CD4-positive, alpha-beta T cell treated with Interferon gamma for 1 hour (primary cell): Measurements from ENCODE around the gene PEX16.
A peak's percentile ranks its signal among the peaks of the same experiment; 100 is the strongest.
"Not testable (repeated sequence)": the region's sequence is repeated elsewhere in the genome, so short reads cannot be mapped to it uniquely, and the experiment has no call there.

Source experiments
- DNase-seq: peaks from one replicate; pipeline ENCODE4 v3.0.0-alpha.2; 2020

The PEX16 gene

GRCh38 chr11:45917286-45917622, 423 bp downstream of the PEX16 start:
- peak; percentile 31 for DNase-seq

DNA sequence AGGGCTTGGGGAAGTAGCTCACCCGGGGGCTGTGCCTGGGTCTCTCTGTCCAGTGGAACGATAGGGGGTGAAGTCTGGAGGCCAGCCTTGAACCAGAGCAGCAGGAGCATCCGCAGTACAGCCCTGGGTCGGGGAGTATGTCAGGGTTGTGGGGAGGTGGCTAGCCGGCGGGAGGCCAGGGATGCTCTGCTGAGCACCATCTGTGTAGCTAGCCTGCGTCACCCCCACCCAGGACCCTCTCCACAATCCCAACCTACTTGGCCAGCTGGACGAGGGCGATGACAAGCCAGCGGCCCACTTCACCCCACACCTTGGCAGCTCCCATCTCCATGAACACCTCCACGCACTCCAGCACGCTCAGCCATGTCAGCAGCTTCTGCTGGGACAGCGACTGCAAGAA, 2.2 kb downstream of the PEX16 start:
- no peak for DNase-seq

- DNase-seq: no peak
These were observed 3.6 kb downstream of the PEX16 start for GRCh38 chr11:45913942-45914635.

GRCh38 chr11:45913514-45913913, 4.2 kb downstream of the PEX16 start:
- DNase-seq: no peak

DNA sequence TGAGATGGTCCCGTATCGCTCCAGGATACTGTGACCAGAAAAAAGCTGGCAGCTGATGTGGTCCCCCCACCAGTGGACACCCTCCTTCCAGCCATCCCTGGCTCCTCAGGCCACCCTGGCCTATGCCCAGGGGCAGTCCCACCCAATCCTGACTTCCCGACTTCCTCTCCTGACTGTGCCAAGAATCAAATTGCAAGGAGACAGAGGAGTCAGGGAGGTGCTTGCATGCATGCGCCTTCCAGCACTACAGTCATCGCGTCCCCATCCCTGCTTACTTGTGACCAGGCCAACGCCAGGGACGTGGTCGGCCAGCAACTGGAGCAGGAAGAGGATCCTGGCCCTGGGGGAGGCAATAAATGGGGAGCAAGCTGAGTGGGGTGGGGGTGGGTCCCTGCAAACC, 7.1 kb downstream of the PEX16 start:
- no peak for DNase-seq

DNA sequence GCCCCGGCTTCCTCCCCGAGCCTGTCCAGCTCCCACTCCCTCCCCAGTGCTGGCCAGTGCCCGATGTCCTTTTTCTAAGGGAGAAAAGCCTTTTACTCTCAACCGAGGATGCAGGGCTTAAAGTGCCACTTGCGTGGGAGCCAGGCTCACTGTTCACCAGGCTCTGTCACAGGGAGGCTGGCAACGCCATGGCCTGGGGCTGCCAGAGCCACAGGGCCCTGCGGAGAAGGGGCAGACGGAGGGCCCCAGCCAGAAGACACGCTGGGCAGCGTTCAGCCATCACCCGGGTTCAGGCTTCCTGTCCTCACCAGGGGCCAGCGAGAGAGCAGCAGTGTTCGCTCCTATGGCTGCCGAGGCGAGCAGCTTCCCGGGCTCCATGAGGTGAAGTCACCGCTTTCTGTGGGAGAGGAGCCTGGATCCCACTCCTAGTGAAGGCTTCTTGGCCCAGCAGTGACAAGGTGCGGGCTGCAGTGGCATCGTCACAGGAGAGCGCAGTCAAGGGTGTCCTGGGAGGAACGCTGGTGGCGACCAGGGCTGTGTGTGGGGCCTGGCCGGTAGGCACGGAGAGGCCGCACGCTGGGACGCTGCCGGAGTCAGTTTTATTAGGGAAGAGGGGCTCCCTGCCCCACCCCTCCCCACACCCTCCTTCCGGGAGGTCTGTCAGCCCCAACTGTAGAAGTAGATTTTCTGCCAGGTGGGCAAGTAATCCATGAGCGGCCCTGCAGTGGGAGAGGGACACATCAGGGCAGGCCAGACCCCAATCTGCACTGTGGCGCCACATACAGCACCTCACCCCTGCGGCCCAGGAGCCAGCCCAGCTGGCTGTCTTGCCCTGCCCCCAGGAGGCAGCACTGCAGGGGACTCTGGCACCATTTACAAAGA, 7.8 kb downstream of the PEX16 start:
- no peak for DNase-seq

GRCh38 chr11:45907911-45908370, 9.7 kb downstream of the PEX16 start:
- DNase-seq: no peak

- DNase-seq: no peak
These were observed 10.6 kb downstream of the PEX16 start, which contains the start of gene FREY1 for GRCh38 chr11:45906965-45907611. Gene FREY1, minus strand, starts transcription at chr11:45907271. Its CDS starts 26 bp downstream, at chr11:45907245.

GRCh38 chr11:45906096-45906682, 11.5 kb downstream of the PEX16 start:
- peak; percentile 32 for DNase-seq

DNA sequence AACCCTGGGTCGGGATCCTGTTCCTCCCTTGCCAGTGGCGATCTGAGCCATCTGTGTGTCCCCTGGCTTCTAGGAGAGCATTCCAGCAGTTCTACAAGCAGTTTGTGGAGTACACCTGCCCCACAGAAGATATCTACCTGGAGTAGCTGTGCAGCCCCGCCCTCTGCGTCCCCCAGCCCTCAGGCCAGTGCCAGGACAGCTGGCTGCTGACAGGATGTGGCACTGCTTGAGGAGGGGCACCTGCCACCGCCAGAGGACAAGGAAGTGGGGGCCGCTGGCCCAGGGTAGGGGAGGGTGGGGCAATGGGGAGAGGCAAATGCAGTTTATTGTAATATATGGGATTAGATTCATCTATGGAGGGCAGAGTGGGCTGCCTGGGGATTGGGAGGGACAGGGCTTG, 12.1 kb downstream of the PEX16 start:
- DNase-seq: not testable (repeated sequence)

DNA sequence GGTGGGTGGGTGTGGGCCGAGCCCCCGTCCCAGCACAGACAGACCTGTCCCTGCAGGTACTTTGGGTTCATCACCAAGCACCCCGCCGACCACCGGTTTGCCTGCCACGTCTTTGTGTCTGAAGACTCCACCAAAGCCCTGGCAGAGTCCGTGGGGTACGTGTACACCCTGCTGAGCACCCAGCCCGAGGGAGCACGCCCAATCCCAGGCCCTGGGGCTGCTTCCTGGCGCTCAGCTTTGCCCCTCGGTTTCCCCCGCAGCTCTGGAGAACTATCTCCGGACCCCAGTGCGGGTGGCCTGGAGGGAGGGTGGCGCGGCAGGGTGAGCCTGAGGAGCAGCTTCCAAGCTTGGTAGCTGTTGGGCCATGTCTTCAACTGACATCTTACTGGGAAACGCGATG, 12.6 kb downstream of the PEX16 start:
- DNase-seq: no peak

GRCh38 chr11:45904309-45904915, 13.3 kb downstream of the PEX16 start:
- no peak for DNase-seq

DNA sequence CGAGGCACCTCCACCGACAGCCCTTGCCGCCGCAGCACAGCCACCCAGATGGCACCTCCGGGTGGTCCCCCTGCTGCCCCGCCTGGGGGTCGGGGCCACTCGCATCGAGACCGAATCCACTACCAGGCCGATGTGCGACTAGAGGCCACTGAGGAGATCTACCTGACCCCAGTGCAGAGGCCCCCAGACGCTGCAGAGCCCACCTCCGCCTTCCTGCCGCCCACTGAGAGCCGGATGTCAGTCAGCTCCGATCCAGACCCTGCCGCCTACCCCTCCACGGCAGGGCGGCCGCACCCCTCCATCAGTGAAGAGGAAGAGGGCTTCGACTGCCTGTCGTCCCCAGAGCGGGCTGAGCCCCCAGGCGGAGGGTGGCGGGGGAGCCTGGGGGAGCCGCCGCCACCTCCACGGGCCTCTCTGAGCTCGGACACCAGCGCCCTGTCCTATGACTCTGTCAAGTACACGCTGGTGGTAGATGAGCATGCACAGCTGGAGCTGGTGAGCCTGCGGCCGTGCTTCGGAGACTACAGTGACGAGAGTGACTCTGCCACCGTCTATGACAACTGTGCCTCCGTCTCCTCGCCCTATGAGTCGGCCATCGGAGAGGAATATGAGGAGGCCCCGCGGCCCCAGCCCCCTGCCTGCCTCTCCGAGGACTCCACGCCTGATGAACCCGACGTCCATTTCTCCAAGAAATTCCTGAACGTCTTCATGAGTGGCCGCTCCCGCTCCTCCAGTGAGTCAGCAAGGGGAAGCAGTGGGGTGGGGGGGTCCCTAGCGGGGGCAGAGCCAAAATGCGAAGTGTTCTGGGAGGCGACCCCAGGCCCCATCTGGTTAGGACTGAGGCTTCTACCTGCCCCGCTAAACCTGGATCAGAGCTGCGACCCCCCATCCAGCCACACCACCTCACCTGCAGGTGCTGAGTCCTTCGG, 15.0 kb downstream of the PEX16 start:
- no peak for DNase-seq

- DNase-seq: no peak
These were observed 16.1 kb downstream of the PEX16 start for GRCh38 chr11:45901626-45902025.

- no peak for DNase-seq
These were observed 16.6 kb downstream of the PEX16 start for GRCh38 chr11:45900916-45901617.

DNA sequence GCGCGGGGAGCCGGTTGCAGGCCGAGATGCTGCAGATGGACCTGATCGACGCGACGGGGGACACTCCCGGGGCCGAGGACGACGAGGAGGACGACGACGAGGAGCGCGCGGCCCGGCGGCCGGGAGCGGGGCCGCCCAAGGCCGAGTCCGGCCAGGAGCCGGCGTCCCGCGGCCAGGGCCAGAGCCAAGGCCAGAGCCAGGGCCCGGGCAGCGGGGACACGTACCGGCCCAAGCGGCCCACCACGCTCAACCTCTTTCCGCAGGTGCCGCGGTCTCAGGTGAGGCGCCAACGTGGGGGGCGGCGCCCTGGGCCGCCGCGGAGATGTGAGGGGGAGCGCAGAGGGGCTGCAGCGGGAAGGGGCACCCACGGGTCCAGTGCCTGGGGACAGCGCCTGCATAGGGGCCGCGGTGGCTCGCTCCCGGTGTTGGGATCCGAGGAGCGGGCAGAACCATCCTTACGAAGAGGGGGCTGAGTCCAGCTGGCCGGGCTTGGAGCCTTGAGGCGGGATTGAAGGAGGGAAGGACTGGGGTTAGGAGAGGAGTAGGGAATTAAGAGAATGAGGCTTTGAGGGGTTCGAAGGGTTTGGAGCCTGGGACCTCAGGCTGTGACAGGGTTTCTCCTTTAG, 17.4 kb downstream of the PEX16 start:
- DNase-seq: not testable (repeated sequence)

- peak; percentile 83 for DNase-seq
These were observed 18.1 kb downstream of the PEX16 start for GRCh38 chr11:45899448-45900174.

DNA sequence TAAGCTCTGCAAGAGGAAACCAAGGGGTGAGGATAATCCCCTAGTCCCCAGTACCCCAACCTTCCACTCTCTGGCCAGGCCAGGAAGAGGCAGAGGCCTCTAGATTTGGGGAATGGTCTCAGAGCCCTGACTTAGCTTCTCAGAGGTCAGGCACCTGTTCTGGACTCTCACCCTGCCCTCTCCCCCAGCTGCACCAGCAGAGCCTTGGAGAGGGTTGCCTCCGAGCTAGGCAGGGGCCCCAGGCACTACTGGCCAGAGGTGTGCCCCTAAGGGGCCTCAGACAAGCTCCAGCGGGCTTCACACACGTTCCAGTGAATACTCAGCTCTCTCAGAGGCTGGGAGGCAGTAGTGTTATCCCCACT, 18.6 kb downstream of the PEX16 start:
- DNase-seq: no peak

GRCh38 chr11:45897556-45897955, 20.1 kb downstream of the PEX16 start:
- no peak for DNase-seq
